Adrenal gland (tissue), 12 donors: ENCODE data around the gene CDS2. TPM values are rescaled to one million over a fixed set of nuclear protein-coding genes. Genes with fewer than 3 reads are reported as not detected.

Experiments used
- DNase-seq, 7 donors: peaks; one replicate each; pipeline ENCODE4 v3.0.0-alpha.2; 2019 to 2020
- H3K27ac ChIP-seq, 5 donors: fragments of 200-600 bp; sonication (generic) in 4 of 5; 1 replicate in 3 of 5; 2 replicates in 2 of 5; pipeline versions ENCODE4 v1.5.1 to v1.8.0; 2016 to 2020; ENCODE audit warnings: mild to moderate bottlenecking in 1 of 5
- H3K27me3 ChIP-seq: fragments of 200-600 bp; 2 replicates; pipeline ENCODE4 v1.8.0; 2021
- H3K36me3 ChIP-seq, 2 donors: fragments of 200-600 bp; replicated peaks in 1 of 2; 1 replicate in 1 of 2; 2 replicates in 1 of 2; pipeline versions ENCODE4 v1.5.1 to v1.8.0; 2018 to 2022
- H3K4me1 ChIP-seq, 2 donors: fragments of 200-600 bp; replicated peaks in 1 of 2; 1 replicate in 1 of 2; 2 replicates in 1 of 2; pipeline versions ENCODE4 v1.5.1 to v1.8.0; 2018 to 2021
- H3K4me3 ChIP-seq, 4 donors: fragments of 200-600 bp; sonication (generic) in 3 of 4; one replicate each; pipeline ENCODE4 v1.5.1; 2016 to 2018
- H3K9me3 ChIP-seq, 3 donors: fragments of 200-600 bp; sonication (generic) in 1 of 3; replicated peaks in 1 of 3; 1 replicate in 2 of 3; 2 replicates in 1 of 3; pipeline versions ENCODE4 v1.5.1 to v1.8.0; 2016 to 2021
- POLR2A ChIP-seq, 2 donors: fragments of 450-650 bp; IDR thresholded peaks; one replicate each; pipeline ENCODE4 v1.6.1; 2017; ENCODE audit warnings: antibody characterized with exemption in 2 of 2, mild to moderate bottlenecking in 2 of 2, moderate library complexity in 1 of 2
- WGBS, 4 donors: extraction: QIAGEN DNeasy Blood & Tissue Kit in 2 of 4; methylation state at CpG; one replicate each; pipeline versions ENCODE4 v1.1.5 to v1.1.7; 2013 to 2017; 5-methylcytosine and 5-hydroxymethylcytosine counted together
- intact Hi-C, 2 donors: fragments of 100-400 bp; cut with DNase I; formaldehyde crosslinking; loops; one replicate each; pipeline versions ENCODE4 v1.14.1 to v1.15.0; 2022 to 2023
- polyA plus RNA-seq, 3 donors: library from polyadenylated mRNA; stranded (reverse); fragments of 200-250 nt in 2 of 3; fragments of 350-450 nt in 1 of 3; fragmentation: Illumina TruSeq in 1 of 3; extraction: RNeasy Lipid Tissue Mini Kit (QIAGEN cat#74804) in 1 of 3; gene quantifications; one replicate each; pipeline ENCODE4 v1.2.3, GENCODE V29; 2013 to 2014
- total RNA-seq, 9 donors: library from RNA; depleted of rRNA in 4 of 9; stranded (reverse); fragments of >200 nt in 4 of 9; fragments of 120-200 nt in 1 of 9; fragmentation: NEBNext Ultra II Directional in 1 of 9; extraction: Animal tissue kit (Norgen Biotek cat#: 25700) in 1 of 9; gene quantifications; one replicate each; pipeline versions ENCODE4 v1.1.0 to v1.2.4, GENCODE V29; 2013 to 2023
- TF ChIP-seq, protein P1 (sequence below), 6 experiments: fragments of 450-650 bp in 4 of 6; fragments of 200-600 bp in 2 of 6; sonication (generic) in 1 of 6; IDR thresholded peaks; 1 replicate in 5 of 6; 2 replicates in 1 of 6; pipeline versions ENCODE4 v1.5.1 to v1.8.0; 2016 to 2021; ENCODE audit warnings: antibody characterized with exemption in 6 of 6, mild to moderate bottlenecking in 2 of 6, moderate library complexity in 1 of 6
- donor health status: healthy with polysubstance abuse.
- donor health status: Bipolar disorder and iron deficiency.
- donor health status: DM: yes; HTN: yes; CAD: no.
- donor health status: DM: no; HTN: no; CAD: no.
- donor health status: DM: no; HTN: no; CAD: no.
- donor health status: DM: yes; HTN: yes; CAD: no.

CDS2 gene
- total and polyA plus RNA-seq, 12 donors: 11.8 to 71.0 (median 35.0) TPM

DNA sequence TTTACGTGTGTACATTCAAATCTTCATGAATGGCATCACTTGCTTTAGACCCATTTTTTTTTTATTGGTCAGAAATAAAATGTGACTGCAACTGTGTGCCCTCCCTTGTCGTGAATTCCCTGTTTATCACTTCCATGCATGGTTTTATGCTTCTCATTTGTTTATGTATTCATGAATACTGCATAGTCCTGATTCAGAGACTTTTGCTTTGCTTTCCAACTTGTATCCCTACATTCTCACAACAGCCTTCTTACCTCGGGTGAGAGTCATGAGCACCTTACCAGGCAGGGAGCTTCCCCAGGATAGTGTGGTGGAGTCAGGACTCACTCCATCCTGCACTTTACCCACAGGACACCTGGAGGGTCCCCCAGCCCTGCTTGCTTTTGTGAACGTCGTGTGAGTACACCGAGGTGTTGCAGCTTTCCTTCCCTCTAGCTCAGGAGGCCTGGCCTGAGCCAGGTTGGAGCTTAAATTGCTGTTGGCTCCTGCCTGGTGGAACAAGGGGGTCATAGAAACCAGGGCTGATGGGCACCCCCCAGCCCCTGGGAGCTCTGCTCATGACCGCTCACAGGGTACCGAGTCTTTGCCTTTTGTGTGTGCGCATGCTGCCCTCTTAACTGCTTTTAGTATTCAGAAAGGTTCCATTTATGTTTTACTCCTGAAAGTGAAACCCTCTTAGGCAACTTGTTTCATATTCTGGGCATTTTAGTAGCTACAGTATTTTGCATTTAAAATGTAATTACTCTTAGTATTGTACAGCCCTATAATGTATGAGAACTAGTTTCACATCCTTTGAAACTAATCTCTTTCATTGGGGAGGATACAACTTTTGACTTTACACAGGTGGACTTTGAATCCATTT, 66.0 kb downstream of the CDS2 start:
- TF ChIP-seq, protein P1, sequence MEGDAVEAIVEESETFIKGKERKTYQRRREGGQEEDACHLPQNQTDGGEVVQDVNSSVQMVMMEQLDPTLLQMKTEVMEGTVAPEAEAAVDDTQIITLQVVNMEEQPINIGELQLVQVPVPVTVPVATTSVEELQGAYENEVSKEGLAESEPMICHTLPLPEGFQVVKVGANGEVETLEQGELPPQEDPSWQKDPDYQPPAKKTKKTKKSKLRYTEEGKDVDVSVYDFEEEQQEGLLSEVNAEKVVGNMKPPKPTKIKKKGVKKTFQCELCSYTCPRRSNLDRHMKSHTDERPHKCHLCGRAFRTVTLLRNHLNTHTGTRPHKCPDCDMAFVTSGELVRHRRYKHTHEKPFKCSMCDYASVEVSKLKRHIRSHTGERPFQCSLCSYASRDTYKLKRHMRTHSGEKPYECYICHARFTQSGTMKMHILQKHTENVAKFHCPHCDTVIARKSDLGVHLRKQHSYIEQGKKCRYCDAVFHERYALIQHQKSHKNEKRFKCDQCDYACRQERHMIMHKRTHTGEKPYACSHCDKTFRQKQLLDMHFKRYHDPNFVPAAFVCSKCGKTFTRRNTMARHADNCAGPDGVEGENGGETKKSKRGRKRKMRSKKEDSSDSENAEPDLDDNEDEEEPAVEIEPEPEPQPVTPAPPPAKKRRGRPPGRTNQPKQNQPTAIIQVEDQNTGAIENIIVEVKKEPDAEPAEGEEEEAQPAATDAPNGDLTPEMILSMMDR (IDR thresholded peaks at IDR 0.05): no peak
- no peak for TF ChIP-seq POLR2A (IDR thresholded peaks at IDR 0.05)
- Histone ChIP-seq H3K36me3 (peaks cover 0 to 37% of the 10 kb centered on the region in 2 donors), H3K27me3 (no peaks in the 10 kb centered on the region), H3K4me3 (no peak overlapping the region), H3K9me3 (no peaks in the 10 kb centered on the region), H3K27ac (no peak overlapping the region), H3K4me1 (peaks cover 0 to 15% of the 10 kb centered on the region in 2 donors)
- intact Hi-C loops: loop anchor here (5.0 kb wide), 1 partner anchor 66 kb away; the partner anchor contains the start of gene CDS2 (in 2 of the 2)
- WGBS, 4 donors: 55 to 61% (median 60%) methylated on average over 8 to 9 of the region's 9 CpGs
- peak in 1 of 7 donors; percentile 50 for DNase-seq

DNA sequence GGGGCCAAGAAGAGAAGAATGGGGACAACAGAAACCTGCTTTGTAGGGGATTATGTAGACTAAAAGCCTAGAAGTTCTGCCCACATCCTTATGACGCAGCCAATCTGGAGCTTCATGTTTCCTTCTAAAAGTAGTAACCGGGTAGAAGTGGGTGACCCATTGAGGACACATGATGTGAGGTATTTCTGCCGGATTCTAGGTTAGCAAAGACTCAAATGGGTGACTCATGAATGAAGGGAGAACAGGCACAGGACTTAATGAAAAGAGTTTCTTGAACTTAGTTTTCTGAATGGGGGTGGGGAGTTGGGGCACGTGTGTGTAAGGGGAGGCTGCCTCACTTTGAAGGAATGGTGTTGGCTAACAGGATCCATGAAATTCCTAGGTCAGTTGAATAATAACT, 68.8 kb downstream of the CDS2 start:
- WGBS, 4 donors: 75 to 84% (median 80%) methylated on average over 4 of the region's 4 CpGs
- H3K9me3 ChIP-seq: no peaks in the 10 kb centered on the region
- peak in 1 of 7 donors; percentile 36 for DNase-seq
- no peak for TF ChIP-seq POLR2A (IDR thresholded peaks at IDR 0.05)
- TF ChIP-seq, protein P1 (IDR thresholded peaks at IDR 0.05): no peak
- peaks cover 0 to 10% of the 10 kb centered on the region in 2 donors for H3K36me3 ChIP-seq
- H3K27ac ChIP-seq: no peak overlapping the region
- H3K4me1 ChIP-seq: peaks cover 0 to 16% of the 10 kb centered on the region in 2 donors
- no peak overlapping the region for H3K4me3 ChIP-seq
- intact Hi-C loops: no loop called here
- H3K27me3 ChIP-seq: no peaks in the 10 kb centered on the region

GRCh38 chr20:5196149-5196548, 69.3 kb downstream of the CDS2 start:
- peaks cover 0 to 5% of the 10 kb centered on the region in 2 donors for H3K36me3 ChIP-seq
- TF ChIP-seq, protein P1 (IDR thresholded peaks at IDR 0.05): no peak
- no peak for TF ChIP-seq POLR2A (IDR thresholded peaks at IDR 0.05)
- H3K4me1 ChIP-seq: peaks cover 0 to 16% of the 10 kb centered on the region in 2 donors
- no peak overlapping the region for H3K4me3 ChIP-seq
- intact Hi-C loops: no loop called here
- H3K9me3 ChIP-seq: no peaks in the 10 kb centered on the region
- no peak overlapping the region for H3K27ac ChIP-seq
- peak in 1 of 7 donors; percentile 44 for DNase-seq
- H3K27me3 ChIP-seq: no peaks in the 10 kb centered on the region
- WGBS, 4 donors: 86 to 93% (median 90%) methylated on average over 3 to 4 of the region's 4 CpGs

GRCh38 chr20:5197270-5197827, 70.5 kb downstream of the CDS2 start:
- intact Hi-C loops: no loop called here
- WGBS, 4 donors: 49 to 69% (median 62%) methylated on average over 11 of the region's 11 CpGs
- H3K36me3 ChIP-seq: no peaks in the 10 kb centered on the region
- peaks cover 0 to 10% of the 10 kb centered on the region in 2 donors for H3K4me1 ChIP-seq
- DNase-seq: peak in 6 of 7 donors; percentile 35 to 79 (median 69)
- TF ChIP-seq, protein P1 (IDR thresholded peaks at IDR 0.05): no peak
- no peak for TF ChIP-seq POLR2A (IDR thresholded peaks at IDR 0.05)
- peak overlapping the region in 2 of 5 donors; percentile 5 to 32 for H3K27ac ChIP-seq
- H3K4me3 ChIP-seq: no peak overlapping the region
- no peaks in the 10 kb centered on the region for H3K27me3 ChIP-seq
- no peaks in the 10 kb centered on the region for H3K9me3 ChIP-seq
